Left cardiac atrium (tissue), 4 donors: ENCODE measurements around the gene G6PC3. TPM values are rescaled to one million over a fixed set of nuclear protein-coding genes. Genes with fewer than 3 reads are reported as not detected.
"Not testable (repeated sequence)": the region's sequence is repeated elsewhere in the genome, so short reads cannot be mapped to it uniquely, and the experiment has no call there.

Experiments used
- ATAC-seq, 2 donors: fragments of 200-7000 bp; cut with Tn5 transposase; one replicate each; pipeline ENCODE4 v1.9.1; 2020; ENCODE audit warnings: mild to moderate bottlenecking in 2 of 2, moderate library complexity in 2 of 2
- DNase-seq: peaks from one replicate; pipeline ENCODE4 v3.0.0-alpha.2; 2020
- intact Hi-C, 2 donors: fragments of 100-400 bp; cut with DNase I; formaldehyde crosslinking; loops; one replicate each; pipeline versions ENCODE4 v1.14.1 to v1.15.1; 2022 to 2023
- total RNA-seq, 2 donors: library from RNA; stranded (reverse); fragmentation: NEBNext Ultra II Directional; extraction: Animal tissue kit (Norgen Biotek cat#: 25700); gene quantifications; one replicate each; pipeline ENCODE4 v1.2.1, GENCODE V29; 2021
- donor health status: DM: no; HTN: yes; CAD: no.
- donor health status: DM: no; HTN: yes; CAD: no; lungs with severe emphysema.
- donor health status: DM: yes; HTN: yes; CAD: no.
- donor health status: Dilated cardiomyopathy.

Gene G6PC3
- total RNA-seq, 2 donors from 2014 or later = 32.9 to 44.4 TPM

- peak; percentile 56 for DNase-seq
- intact Hi-C loops = no loop called here
Observed at GRCh38 chr17:44097110-44097958, 26.8 kb downstream of the G6PC3 start.

DNA sequence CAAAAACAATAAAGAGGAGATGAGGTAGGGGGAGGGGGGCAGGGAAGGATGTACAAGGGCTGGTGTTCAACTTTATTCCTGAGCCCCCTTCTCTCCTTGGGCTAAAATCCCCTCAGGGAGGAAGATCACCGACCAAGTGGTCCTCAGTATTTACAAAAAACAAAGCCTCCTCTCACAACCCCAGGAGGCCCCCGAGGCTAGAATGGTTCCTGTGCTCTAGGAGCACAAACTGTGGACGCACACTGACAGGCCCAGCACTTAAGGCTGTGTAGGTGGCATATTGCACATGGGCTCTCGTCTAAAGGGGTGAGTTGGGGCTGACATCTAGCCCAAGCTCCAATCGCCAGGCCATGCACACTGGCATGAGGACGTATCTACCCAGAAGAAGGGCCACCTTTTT, 31.3 kb downstream of the G6PC3 start:
- intact Hi-C loops, DNase-seq, ATAC-seq: not testable (repeated sequence)

More at GRCh38 chr17:44097110-44097958, 26.8 kb downstream of the G6PC3 start:
- peak; percentile 60 to 65 for ATAC-seq

GRCh38 chr17:44102849-44103622, 32.5 kb downstream of the G6PC3 start:
- intact Hi-C loops = no loop called here
- DNase-seq (no peak), ATAC-seq (peak; percentile 42 to 59)

DNA sequence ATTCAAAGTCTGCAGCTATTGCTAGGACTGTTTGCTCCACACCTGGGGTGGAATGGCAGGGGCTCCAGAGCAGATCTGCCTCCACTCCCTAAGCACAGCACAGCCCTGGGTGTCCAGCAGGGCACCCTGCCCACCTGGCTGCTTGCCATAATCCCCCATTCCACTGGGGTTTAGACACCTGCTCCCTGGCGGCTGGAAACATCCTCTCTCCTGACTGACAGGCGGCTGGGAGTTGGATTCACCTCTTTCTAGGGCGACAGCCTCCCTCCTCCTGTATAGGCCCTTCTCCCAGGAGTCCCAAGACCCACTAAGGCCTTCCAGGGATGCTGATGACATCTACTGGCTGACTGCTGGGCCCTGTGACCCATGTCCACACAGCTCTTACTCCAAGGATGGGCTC, 34.9 kb downstream of the G6PC3 start:
- ATAC-seq = no peak

DNA sequence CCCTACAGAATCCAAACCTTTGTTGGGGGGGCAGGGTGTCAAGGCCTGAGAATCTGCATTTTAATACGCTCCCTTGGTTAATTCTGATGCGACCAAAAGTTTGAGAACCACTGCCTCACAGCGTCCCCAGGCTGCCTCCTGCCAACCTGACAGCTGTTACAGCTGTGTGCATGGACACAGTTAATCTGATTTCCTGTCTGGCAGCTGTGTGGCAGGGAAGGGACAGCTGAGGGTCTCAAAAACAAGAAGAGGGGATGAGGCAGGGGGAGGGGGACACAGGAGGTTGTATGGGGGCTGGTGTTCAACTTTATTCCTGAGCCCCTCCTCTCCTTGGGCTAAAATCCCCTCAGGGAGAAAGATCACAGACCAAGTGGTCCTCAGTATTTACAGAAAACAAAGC, 35.4 kb downstream of the G6PC3 start:
- ATAC-seq = no peak
- intact Hi-C loops = no loop called here

More for the DNA sequence above, 34.9 kb downstream of the G6PC3 start:
- intact Hi-C loops = no loop called here
- no peak for DNase-seq

GRCh38 chr17:44106801-44107200, 36.3 kb downstream of the G6PC3 start:
- ATAC-seq = no peak
- intact Hi-C loops = no loop called here
- no peak for DNase-seq

More for the DNA sequence above, 35.4 kb downstream of the G6PC3 start:
- no peak for DNase-seq

GRCh38 chr17:44108440-44109311, 38.1 kb downstream of the G6PC3 start:
- ATAC-seq (peak; percentile 75 to 77), DNase-seq (peak; percentile 92)
- intact Hi-C loops = no loop called here

DNA sequence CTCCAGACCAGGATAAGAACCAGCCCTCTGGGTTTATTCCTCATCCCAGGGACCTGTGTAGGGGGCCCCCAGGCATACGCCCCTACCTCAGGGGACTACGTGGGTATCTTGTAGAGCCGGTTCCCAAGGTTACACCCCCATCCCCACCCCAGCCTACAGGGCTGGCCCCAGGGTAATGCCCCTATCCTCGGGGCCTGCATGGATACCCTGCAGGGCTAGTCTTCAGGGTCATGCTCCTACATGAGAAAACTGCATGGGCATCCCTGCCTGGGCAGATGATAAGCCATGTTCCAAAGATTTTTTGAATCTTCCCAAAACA, 38.7 kb downstream of the G6PC3 start:
- intact Hi-C loops = no loop called here
- no peak for DNase-seq
- no peak for ATAC-seq

DNA sequence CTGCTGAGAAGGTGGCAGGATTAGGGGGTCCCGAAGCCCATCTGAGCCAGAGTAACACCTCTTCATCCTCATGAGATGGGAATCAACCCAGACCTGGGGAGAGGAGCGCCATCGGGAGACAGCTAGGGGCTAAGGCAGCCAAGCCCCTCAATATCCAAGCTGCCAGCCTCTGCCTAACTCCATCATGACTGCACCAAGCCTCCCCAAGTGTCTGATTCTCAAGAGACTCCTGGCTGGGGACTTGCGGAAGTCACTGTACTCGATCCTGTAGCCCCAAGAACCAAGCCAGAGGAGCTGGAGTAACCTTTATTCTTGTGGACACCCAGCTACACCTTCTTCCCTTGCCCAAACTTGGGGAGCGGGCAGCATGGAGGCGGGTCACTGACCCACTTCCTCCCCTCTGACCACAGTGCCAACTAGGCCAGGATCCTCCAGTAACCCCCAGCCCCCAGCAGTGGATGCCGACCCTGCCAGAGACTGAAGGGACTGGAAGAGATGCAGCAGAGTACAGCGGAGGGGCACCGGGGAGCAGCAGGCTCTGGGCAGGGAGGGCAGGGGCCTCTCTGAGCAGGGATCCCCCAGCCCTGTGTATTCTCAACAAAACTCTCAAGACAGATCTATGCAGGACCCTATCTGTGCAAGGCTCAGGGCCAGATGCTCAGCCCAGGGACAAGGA, 39.6 kb downstream of the G6PC3 start:
- DNase-seq (no peak), ATAC-seq (no peak)
- intact Hi-C loops = loop anchor here in 1 of 2 donors (5.0 kb wide), 1 partner anchor 38 kb away; the partner anchor contains the start of gene G6PC3

GRCh38 chr17:44110823-44111633, 40.5 kb downstream of the G6PC3 start:
- intact Hi-C loops = loop anchor here in 1 of 2 donors (5.0 kb wide), 1 partner anchor 39 kb away; the partner anchor contains the start of gene G6PC3
- DNase-seq (peak; percentile 98), ATAC-seq (peak; percentile 88)

- DNase-seq = no peak
- intact Hi-C loops = loop anchor here in 1 of 2 donors (5.0 kb wide), 1 partner anchor 39 kb away; the partner anchor contains the start of gene G6PC3
Observed at GRCh38 chr17:44111777-44112176, 41.2 kb downstream of the G6PC3 start.

GRCh38 chr17:44112284-44113280, 42.0 kb downstream of the G6PC3 start:
- DNase-seq (peak; percentile 77), ATAC-seq (peak; percentile 24 to 43)
- intact Hi-C loops = loop anchor here in 1 of 2 donors (5.0 kb wide), 1 partner anchor 40 kb away; the partner anchor contains the start of gene G6PC3

More at GRCh38 chr17:44111777-44112176, 41.2 kb downstream of the G6PC3 start:
- ATAC-seq = no peak

DNA sequence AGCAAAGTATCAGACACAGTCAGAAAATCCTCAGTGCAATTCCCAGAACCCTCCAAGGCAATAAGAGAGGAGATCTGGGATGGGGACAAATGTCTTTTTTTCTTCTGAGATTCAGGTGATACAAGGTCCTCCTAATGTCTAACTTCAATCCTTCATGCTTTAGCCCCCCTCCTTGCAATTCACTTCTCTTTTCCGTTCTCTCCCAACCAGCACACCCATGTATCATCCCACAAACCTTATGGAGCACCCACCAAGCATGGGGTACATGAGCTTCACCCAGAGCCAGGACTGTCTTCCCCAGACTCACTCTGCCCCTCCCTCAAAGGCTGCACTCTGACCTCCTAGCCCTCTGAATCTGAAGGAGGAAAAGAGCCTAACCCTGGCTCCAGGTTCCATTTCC, 42.8 kb downstream of the G6PC3 start:
- ATAC-seq = no peak
- intact Hi-C loops = loop anchor here in 1 of 2 donors (5.0 kb wide), 1 partner anchor 41 kb away; the partner anchor contains the start of gene G6PC3
- no peak for DNase-seq

DNA sequence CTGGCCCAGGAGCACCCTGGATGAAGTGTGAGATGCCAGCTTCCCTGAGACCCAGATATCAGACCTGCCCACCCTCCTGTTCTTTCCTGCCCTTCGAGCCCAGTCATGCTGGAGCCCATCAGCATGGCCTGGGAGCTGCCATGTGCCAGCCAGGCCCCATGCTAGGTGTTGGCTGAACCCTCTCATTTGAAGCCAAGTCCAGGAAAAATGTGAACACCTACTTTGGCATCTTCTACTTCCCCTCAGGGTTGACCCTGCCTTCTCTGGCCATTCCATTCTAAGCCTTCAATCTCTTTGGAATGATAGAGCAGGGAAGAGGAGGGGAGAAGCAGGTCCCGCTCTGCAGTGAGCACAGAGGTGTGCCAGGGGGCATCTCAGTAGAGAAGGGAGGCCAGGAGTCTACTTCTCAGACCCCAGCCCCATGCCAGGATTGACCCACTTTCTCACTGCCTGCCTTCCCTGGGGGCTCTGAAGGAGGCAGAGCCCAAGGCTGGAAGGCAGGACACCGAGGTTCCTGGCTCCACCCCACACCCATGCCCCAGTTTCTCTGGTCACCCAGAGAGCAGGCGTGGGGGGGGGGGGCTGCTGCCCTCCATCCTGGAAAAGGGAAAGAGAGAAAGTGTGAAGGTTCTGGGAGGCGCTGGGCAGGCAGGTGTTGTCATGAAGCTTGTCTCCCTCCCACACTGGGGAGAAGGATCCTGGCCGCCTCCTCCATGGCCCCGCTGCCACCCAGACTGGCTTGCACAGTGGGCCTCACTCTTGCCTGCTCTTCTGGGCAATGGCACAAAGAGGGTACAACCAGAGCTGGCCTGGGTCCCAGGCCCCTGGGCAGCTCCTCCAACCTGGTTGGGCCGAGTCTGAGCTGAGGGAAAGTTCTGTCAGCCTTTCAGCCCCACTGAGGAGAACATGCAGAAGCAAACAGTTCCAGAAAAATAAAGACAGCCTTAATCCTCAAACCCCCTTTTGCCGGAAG, 43.6 kb downstream of the G6PC3 start:
- no peak for ATAC-seq
- DNase-seq = no peak
- intact Hi-C loops = loop anchor here in 1 of 2 donors (5.0 kb wide), 1 partner anchor 42 kb away; the partner anchor contains the start of gene G6PC3
